SU-DHL-6 (cell line): Measurements from ENCODE around the gene RAB40C.

ENCODE experiments used
- EZH2phosphoT487 ChIP-seq: fragments of 200-600 bp; sonication (generic), shearing (Covaris generic); conservative IDR thresholded peaks from 2 replicates; pipeline ENCODE4 v1.6.1; 2018; ENCODE audit warnings: mild to moderate bottlenecking, antibody characterized with exemption, low read length, moderate library complexity, mixed read lengths
- TF ChIP-seq, protein P1 (sequence below): fragments of 200-600 bp; sonication (generic); IDR thresholded peaks from one replicate; pipeline ENCODE4 v1.5.1; 2017; ENCODE audit warnings: antibody characterized with exemption, mild to moderate bottlenecking, low read length, moderate library complexity; ENCODE audit not compliant: insufficient read depth, poor library complexity, severe bottlenecking

- TF ChIP-seq, protein P1, sequence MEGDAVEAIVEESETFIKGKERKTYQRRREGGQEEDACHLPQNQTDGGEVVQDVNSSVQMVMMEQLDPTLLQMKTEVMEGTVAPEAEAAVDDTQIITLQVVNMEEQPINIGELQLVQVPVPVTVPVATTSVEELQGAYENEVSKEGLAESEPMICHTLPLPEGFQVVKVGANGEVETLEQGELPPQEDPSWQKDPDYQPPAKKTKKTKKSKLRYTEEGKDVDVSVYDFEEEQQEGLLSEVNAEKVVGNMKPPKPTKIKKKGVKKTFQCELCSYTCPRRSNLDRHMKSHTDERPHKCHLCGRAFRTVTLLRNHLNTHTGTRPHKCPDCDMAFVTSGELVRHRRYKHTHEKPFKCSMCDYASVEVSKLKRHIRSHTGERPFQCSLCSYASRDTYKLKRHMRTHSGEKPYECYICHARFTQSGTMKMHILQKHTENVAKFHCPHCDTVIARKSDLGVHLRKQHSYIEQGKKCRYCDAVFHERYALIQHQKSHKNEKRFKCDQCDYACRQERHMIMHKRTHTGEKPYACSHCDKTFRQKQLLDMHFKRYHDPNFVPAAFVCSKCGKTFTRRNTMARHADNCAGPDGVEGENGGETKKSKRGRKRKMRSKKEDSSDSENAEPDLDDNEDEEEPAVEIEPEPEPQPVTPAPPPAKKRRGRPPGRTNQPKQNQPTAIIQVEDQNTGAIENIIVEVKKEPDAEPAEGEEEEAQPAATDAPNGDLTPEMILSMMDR, result no peak
- no peak for TF ChIP-seq EZH2phosphoT487
These were observed 40.2 kb upstream of the RAB40C start for GRCh38 chr16:549544-550263.
